ENCODE data around the gene CNOT6. TPM values are rescaled to one million over a fixed set of nuclear protein-coding genes. Genes with fewer than 3 reads are reported as not detected.
A peak's percentile ranks its signal among the peaks of the same experiment; 100 is the strongest.

CNOT6 gene
- total RNA-seq, 1 experiment from 2014 or later: 19.0 TPM

- no peak for DNase-seq (ENCODE audit: extremely low read depth, low read depth)
Observed at GRCh38 chr5:180613188-180613813, 119.1 kb downstream of the CNOT6 start.

GRCh38 chr5:180613814-180614188 lies 119.6 kb downstream of the CNOT6 start:
- DNase-seq (ENCODE audit: extremely low read depth, low read depth): no peak

DNA sequence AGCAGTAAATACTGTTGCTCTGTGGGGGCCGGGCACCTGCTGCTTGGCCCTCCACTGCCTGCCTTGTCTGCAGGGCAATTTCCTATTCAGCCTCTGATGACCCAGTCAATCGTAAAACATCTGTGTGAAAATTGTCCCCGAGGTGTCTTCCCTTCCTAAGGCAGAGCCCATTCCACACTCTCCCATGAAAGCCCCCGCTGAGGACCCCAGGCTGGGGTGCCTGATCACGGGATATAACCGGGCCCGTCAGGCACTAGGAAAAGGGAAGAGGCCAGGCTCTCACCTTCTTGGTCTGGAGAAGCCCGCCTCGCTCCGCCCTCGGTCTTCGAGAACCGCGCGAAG lies 124.3 kb downstream of the CNOT6 start:
- no peak for DNase-seq (ENCODE audit: extremely low read depth, low read depth)

DNA sequence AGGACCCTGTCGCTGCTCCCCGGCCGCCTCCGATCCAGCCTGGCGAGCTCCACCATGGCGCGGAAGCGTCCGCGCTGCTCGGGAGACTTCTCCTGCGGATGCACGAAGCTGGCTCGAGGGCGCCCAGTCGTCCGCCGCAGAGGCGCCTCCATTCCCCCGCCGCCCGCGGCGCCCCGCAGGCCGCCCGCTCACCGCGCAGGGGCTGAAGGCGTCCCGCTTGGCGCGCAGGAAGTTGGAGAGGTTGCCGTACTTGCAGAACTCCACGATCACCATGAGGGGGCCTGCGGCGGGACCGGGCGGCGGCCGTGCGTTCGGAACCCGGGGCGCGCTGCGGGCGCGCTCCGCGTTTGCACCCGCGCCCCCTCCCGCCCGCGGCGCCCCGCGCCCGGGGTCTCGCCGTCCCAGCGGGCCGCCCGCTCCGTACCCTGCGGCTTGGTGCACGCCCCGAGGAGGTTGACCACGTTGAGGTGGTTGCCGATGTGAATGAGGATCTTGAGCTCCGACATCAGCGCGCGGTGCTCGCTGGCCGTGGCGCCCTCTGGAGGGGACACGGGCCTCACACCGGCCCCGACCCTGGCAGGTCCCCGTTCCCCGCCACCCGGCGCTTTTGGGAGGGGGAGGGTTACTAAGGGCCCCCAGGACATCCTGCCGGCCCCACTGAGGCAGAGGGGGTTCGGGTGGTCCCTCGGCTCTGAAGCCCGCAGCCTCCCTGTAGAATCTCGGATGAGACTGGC lies 124.8 kb downstream of the CNOT6 start:
- peak; percentile 65 for DNase-seq (ENCODE audit: extremely low read depth, low read depth)

DNA sequence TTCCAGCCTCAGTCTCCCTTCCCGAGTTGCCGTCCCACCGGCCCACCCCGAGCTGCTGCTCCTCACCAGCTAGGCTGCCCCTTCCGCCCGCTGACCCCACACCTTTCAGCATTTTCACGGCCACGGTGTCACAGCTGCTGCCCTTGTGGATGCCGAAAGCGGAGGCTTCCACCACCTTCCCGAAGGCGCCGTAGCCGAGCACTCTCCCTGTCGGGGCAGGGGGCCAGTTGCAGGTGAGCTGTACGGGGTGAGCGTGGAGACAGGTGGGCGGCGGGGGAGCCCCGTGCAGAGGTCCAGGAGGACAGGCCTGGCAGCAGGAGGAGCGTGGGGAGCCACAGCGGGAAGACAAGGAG lies 125.4 kb downstream of the CNOT6 start:
- no peak for DNase-seq (ENCODE audit: extremely low read depth, low read depth)

- DNase-seq (ENCODE audit: extremely low read depth, low read depth): no peak
Observed at GRCh38 chr5:180620014-180620413, 125.8 kb downstream of the CNOT6 start.

DNA sequence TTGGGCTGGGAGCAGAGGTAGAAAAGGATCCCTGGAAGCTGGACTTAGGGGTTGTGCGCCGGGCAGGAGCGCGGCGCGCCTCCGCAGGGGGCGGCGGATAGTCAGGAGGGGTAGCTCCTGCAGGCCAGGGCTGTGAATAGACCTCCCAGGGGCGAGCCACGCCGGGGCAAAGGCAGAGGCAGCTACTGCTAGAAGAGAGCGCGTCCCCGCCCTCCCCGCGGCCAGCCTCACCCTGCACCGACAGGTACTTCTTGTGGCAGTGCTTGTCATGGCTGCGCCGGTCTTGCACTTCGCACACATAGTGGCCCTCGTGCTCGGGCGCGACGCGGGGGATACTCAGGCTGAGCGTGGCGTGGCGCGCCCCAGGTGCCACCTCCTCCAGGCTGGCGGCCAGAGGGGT lies 127.1 kb downstream of the CNOT6 start:
- no peak for DNase-seq (ENCODE audit: extremely low read depth, low read depth)

- DNase-seq (ENCODE audit: extremely low read depth, low read depth): no peak
Observed at GRCh38 chr5:180622910-180623309, 128.7 kb downstream of the CNOT6 start.

- DNase-seq (ENCODE audit: extremely low read depth, low read depth): no peak
Observed at GRCh38 chr5:180623411-180623834, 129.2 kb downstream of the CNOT6 start.

DNA sequence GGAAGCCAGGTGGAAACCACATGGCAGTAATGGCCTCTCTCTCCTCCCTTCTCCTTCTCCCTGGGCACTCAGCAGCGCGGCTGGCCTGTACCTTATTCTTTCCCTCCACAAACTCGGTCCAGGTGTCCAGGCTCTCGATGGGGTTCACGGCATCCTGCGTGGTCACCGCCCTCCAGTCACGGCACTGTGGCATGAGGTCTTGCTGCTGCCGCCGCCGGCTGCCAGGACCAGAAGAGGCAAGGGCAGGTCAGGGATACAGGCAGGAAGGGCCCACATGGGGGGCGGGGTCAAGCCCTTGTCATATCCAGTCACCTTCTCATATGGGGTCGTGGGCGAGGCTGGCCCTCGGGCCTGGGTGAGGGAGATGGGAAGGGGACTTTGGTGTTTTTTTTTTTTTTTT lies 129.7 kb downstream of the CNOT6 start:
- no peak for DNase-seq (ENCODE audit: extremely low read depth, low read depth)

- no peak for DNase-seq (ENCODE audit: extremely low read depth, low read depth)
Observed at GRCh38 chr5:180624587-180624986, 130.4 kb downstream of the CNOT6 start.

DNA sequence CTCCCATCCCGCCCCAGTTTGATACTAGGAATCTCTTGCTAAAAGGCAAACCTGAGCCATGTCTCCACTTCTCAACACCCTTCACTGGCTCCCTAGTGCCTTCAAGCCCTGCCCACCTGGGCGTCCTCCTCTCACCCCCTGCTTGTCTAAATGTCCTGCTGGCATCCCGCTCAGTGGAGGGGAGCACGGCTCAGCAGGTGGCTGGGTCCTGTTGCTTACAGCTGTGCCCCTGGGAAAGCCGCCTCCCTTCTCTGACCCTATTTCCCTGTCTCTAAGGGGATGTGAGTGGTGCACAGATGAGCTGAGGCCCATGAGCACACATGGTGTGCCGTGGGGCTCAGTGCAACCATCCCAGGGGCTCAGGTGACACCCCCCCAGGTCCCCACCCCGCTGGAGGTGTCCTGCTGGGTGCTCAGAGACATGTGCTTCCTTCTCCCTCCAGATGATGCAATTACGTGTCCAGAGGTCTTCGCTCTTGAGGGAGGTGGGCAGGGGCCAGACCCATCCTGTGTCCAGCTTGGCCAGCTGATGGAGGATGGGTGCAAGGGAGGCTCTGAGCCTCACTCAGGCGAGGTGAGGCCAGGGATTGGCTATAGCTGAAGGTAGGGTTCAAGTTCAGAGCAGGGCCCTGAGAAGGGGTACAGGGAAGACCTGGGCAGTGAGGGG lies 131.1 kb downstream of the CNOT6 start:
- DNase-seq (ENCODE audit: extremely low read depth, low read depth): no peak

GRCh38 chr5:180625791-180626660 lies 131.8 kb downstream of the CNOT6 start:
- DNase-seq (ENCODE audit: extremely low read depth, low read depth): no peak

- no peak for DNase-seq (ENCODE audit: extremely low read depth, low read depth)
Observed at GRCh38 chr5:180626661-180627385, 132.6 kb downstream of the CNOT6 start.

DNA sequence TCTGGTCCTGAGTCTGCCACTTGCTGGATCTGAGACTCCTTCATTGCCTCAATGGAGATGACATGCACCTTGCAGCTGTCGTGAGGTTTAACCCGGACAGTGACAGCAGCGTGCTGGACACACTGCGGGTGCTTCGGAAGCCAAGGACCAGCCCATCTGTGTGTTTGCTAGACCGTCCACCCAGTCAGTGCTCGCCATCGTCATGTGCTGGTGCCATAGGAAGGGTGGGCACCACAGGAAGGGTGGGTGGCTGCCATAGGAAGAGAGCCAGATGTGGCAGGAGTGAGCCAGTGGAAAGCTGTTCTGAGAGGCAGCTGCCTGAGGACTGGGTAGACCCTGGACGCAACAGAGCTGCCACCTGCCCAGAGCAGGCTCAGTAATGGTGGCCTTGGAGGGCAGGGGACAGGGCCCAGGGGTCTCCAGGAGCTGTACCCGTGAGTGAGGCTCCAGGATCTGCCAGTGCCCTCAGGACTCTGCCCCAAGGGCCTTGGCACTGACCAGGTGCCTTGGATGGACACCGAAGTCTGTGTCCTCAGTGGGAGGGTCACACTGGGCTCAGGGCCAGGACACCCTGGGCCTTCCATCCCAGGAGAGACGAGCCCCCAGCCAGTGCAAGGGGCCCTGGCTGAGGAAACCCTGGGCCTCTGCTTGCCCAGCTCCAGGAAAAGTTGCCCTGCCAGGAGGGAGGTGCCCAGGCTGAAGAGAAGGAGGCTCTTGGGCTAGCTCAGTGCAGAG lies 133.4 kb downstream of the CNOT6 start:
- no peak for DNase-seq (ENCODE audit: extremely low read depth, low read depth)

Small RNA genes within 50 kb of the gene (small RNA-seq; reads per million reads assigned to genes)
- 0 reads per million in 2 experiments for gene RNU6-525P

Other genes with a start within 250 kb of the CNOT6 start
- gene MAPK9, start 202.3 kb upstream of the CNOT6 start, total RNA-seq (2014; rRNA removed; shearing (Covaris generic)): 33.2 and 39.2 TPM in 2 replicates
- 10.6 and 12.5 TPM in 2 replicates for gene GFPT2, start 141.0 kb upstream of the CNOT6 start, total RNA-seq (2014; rRNA removed; shearing (Covaris generic))
- gene SCGB3A1, start 97.1 kb downstream of the CNOT6 start, total RNA-seq (2014; rRNA removed; shearing (Covaris generic)): not detected in 2 replicates
- 4.1 and 6.0 TPM in 2 replicates for gene FLT4, start 155.2 kb downstream of the CNOT6 start, total RNA-seq (2014; rRNA removed; shearing (Covaris generic))
- gene OR2Y1, start 245.7 kb downstream of the CNOT6 start, total RNA-seq (2014; rRNA removed; shearing (Covaris generic)): not detected in 2 replicates

Data from NCI-H460 (cell line).